Nephron (organoid): ENCODE results near the gene INCA1.

Experiments used
- H3K27ac Mint-ChIP-seq, 3 experiments: 2 replicates each; pipeline ENCODE4 v1.8.0; 2020; ENCODE audit warnings: mixed read lengths in 3 of 3, mild to moderate bottlenecking in 2 of 3, moderate library complexity in 1 of 3
- H3K27me3 Mint-ChIP-seq: 2 replicates; pipeline ENCODE4 v1.8.0; 2021; ENCODE audit warnings: low read depth, mild to moderate bottlenecking, moderate library complexity, mixed read lengths
- H3K36me3 Mint-ChIP-seq: 2 replicates; pipeline ENCODE4 v1.8.0; 2020; ENCODE audit warnings: low read depth, mixed read lengths
- H3K4me1 Mint-ChIP-seq: 2 replicates; pipeline ENCODE4 v1.8.0; 2020; ENCODE audit warnings: mixed read lengths
- H3K4me3 Mint-ChIP-seq, 3 experiments: 2 replicates each; pipeline ENCODE4 v1.8.0; 2020; ENCODE audit warnings: mild to moderate bottlenecking in 3 of 3, mixed read lengths in 3 of 3, moderate library complexity in 2 of 3
- H3K9me3 Mint-ChIP-seq: 2 replicates; pipeline ENCODE4 v1.8.0; 2020; ENCODE audit warnings: mixed read lengths
- CTCF ChIP-seq, 3 experiments: fragments of 200-600 bp; sonication (generic); IDR thresholded peaks; one replicate each; pipeline ENCODE4 v1.5.0; 2021; ENCODE audit warnings: antibody characterized with exemption in 3 of 3; ENCODE audit not compliant: unreplicated experiment in 3 of 3

The INCA1 gene

GRCh38 chr17:4972322-4972721 is 25.0 kb downstream of the INCA1 start:
- Mint-ChIP-seq H3K27me3 (no peaks in the 10 kb centered on the region), H3K27ac (no peak overlapping the region), H3K4me3 (peak overlapping the region in 2 of 3 experiments; percentile 31 to 55), H3K4me1 (peaks cover 22% of the 10 kb centered on the region), H3K36me3 (peaks cover 26% of the 10 kb centered on the region), H3K9me3 (no peaks in the 10 kb centered on the region)
- no peak for TF ChIP-seq CTCF (IDR thresholded peaks at IDR 0.05; ENCODE audit: unreplicated experiment in 3 of 3)

GRCh38 chr17:4971826-4972225 is 25.5 kb downstream of the INCA1 start:
- Mint-ChIP-seq H3K36me3 (peaks cover 26% of the 10 kb centered on the region), H3K4me3 (no peak overlapping the region), H3K4me1 (peaks cover 22% of the 10 kb centered on the region), H3K9me3 (no peaks in the 10 kb centered on the region), H3K27ac (no peak overlapping the region), H3K27me3 (no peaks in the 10 kb centered on the region)
- TF ChIP-seq CTCF (IDR thresholded peaks at IDR 0.05; ENCODE audit: unreplicated experiment in 3 of 3), result no peak

- no peaks in the 10 kb centered on the region for H3K9me3 Mint-ChIP-seq
- peak overlapping the region in 2 of 3 experiments; percentile 62 to 76 for H3K27ac Mint-ChIP-seq
- H3K36me3 Mint-ChIP-seq, result peaks cover 30% of the 10 kb centered on the region
- H3K4me3 Mint-ChIP-seq, result peak overlapping the region; percentile 70 to 82 (median 72)
- no peaks in the 10 kb centered on the region for H3K27me3 Mint-ChIP-seq
- peaks cover 29% of the 10 kb centered on the region for H3K4me1 Mint-ChIP-seq
- TF ChIP-seq CTCF (IDR thresholded peaks at IDR 0.05; ENCODE audit: unreplicated experiment in 3 of 3), result no peak
Observed at GRCh38 chr17:4970273-4970672, 27.0 kb downstream of the INCA1 start.

- Mint-ChIP-seq H3K36me3 (peaks cover 31% of the 10 kb centered on the region), H3K4me1 (peaks cover 29% of the 10 kb centered on the region), H3K27me3 (no peaks in the 10 kb centered on the region), H3K27ac (no peak overlapping the region), H3K4me3 (no peak overlapping the region), H3K9me3 (no peaks in the 10 kb centered on the region)
- no peak for TF ChIP-seq CTCF (IDR thresholded peaks at IDR 0.05; ENCODE audit: unreplicated experiment in 3 of 3)
Observed at GRCh38 chr17:4969551-4970173, 27.7 kb downstream of the INCA1 start.

GRCh38 chr17:4969047-4969550 is 28.2 kb downstream of the INCA1 start:
- Mint-ChIP-seq H3K27me3 (no peaks in the 10 kb centered on the region), H3K9me3 (no peaks in the 10 kb centered on the region), H3K4me1 (peaks cover 29% of the 10 kb centered on the region), H3K27ac (no peak overlapping the region), H3K36me3 (peaks cover 26% of the 10 kb centered on the region), H3K4me3 (no peak overlapping the region)
- TF ChIP-seq CTCF (IDR thresholded peaks at IDR 0.05; ENCODE audit: unreplicated experiment in 3 of 3), result no peak

GRCh38 chr17:4968486-4969046 is 28.8 kb downstream of the INCA1 start:
- TF ChIP-seq CTCF (IDR thresholded peaks at IDR 0.05; ENCODE audit: unreplicated experiment in 3 of 3), result no peak
- no peak overlapping the region for H3K27ac Mint-ChIP-seq
- peaks cover 29% of the 10 kb centered on the region for H3K4me1 Mint-ChIP-seq

More at GRCh38 chr17:4968486-4969046, 28.8 kb downstream of the INCA1 start:
- Mint-ChIP-seq H3K36me3 (peaks cover 22% of the 10 kb centered on the region), H3K4me3 (no peak overlapping the region), H3K9me3 (no peaks in the 10 kb centered on the region), H3K27me3 (no peaks in the 10 kb centered on the region)
